Measurements from ENCODE around the gene ODF2L.

DNA sequence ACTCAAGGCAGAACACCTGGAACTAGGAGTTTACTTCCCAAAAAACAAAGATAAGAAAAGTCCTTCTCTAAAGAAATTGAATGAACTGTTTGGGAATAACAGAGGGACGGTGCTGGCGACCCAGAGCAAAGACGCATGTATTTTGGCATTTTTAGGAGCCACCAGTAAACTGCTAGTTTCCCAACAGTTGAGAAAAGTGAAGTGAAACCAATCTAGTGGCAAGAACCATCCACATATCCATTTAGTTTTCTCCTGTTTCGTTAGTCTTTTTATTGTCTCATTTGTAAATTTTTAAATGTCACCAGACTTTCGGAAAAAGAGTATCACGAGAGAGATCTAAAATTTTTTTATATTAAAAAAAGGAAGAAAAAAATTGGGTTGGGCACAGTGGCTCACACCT is 30.2 kb downstream of the ODF2L start:
- TF ChIP-seq, protein P1, sequence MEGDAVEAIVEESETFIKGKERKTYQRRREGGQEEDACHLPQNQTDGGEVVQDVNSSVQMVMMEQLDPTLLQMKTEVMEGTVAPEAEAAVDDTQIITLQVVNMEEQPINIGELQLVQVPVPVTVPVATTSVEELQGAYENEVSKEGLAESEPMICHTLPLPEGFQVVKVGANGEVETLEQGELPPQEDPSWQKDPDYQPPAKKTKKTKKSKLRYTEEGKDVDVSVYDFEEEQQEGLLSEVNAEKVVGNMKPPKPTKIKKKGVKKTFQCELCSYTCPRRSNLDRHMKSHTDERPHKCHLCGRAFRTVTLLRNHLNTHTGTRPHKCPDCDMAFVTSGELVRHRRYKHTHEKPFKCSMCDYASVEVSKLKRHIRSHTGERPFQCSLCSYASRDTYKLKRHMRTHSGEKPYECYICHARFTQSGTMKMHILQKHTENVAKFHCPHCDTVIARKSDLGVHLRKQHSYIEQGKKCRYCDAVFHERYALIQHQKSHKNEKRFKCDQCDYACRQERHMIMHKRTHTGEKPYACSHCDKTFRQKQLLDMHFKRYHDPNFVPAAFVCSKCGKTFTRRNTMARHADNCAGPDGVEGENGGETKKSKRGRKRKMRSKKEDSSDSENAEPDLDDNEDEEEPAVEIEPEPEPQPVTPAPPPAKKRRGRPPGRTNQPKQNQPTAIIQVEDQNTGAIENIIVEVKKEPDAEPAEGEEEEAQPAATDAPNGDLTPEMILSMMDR (IDR thresholded peaks at IDR 0.05): no peak
- TF ChIP-seq POLR2A (IDR thresholded peaks at IDR 0.05): no peak

All from thyroid gland (tissue), 4 donors.